Right kidney (tissue), 1 donor: ENCODE measurements around the gene RNU1-4.
"Not testable (repeated sequence)": the region's sequence is repeated elsewhere in the genome, so short reads cannot be mapped to it uniquely, and the experiment has no call there.

ENCODE experiments used
- DNase-seq: peaks from one replicate; pipeline ENCODE4 v3.0.0-alpha.2; 2016

RNU1-4 gene

DNA sequence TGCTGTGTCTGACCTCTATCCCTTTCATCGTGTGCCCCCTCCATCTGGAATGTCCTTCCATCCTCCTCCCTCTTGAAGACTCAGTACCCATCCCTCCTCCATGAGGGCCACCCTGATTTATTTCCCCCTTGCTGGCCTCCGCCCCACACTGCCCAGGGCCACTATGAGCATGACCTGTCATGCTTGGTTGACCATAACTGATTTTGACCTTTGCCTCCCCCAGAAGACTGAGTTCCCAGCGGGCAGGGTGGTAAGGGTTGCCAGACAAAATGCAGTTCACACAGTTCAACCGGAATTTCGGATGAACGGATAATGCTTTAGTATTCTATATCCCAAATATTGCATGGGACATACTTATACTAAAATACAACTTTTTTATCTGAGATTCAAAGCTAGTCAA is 31.6 kb upstream of the RNU1-4 start:
- DNase-seq, result not testable (repeated sequence)

GRCh38 chr1:16709659-16710087 is 30.6 kb upstream of the RNU1-4 start:
- DNase-seq, result peak; percentile 17

DNA sequence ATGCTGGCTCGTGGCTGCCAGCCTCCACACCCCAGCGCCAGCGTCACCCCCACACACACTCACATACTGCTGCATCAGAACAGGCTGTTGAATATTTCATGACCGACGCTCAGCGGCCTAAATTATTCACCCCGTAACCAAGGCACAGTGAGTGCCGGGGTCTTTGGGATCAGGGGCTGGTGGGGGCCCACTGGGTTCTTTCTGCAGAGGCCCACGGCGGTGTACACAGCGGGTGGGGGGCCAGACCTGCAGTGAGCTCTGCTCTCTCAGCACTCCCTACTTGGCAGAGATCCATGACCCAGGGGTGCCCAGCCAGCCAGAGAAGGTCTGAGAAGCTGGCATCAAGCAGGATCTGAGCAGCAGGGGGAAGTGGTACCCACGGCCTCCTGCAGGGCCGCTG is 29.7 kb upstream of the RNU1-4 start:
- not testable (repeated sequence) for DNase-seq

DNA sequence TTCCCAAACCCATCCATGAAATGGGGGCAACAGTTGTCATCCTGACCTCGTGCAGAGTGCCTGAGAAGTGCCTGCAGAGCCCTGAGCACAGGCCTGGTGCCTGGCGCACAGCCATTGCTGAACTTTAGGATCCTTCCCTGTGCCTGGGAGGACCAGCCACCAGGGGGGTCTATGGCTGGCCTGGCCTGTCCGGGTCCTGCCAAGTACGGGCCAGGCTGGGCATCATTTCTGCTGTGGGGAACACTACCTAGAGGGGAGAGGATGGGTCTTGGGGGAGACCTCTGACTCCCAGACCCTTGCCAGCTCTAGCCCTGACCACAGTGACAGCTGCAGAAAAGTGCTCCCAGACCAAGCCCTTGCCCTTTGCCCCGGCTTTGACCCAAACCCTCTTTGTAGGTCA is 28.2 kb upstream of the RNU1-4 start:
- DNase-seq, result not testable (repeated sequence)

- not testable (repeated sequence) for DNase-seq
Measured at GRCh38 chr1:16712582-16712981, 27.7 kb upstream of the RNU1-4 start.

DNA sequence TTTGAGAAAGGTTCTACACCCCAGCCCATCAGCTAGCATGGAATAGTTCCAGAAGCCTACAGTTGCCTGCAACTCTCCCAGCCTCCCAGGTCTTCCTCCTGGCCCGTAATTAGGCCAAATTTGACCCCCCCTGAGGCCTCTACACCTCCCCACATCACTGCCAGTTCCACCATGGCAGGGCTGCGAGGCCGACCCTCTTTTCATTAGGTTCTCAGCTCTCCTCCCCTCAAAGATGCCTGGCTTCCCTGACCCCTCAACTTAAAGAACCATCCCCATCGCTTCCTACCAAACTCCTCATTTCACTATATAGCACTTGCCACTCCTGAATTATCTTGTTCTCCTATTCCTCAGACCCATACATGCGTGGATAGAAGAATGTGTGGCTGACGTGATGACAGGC is 27.3 kb upstream of the RNU1-4 start:
- not testable (repeated sequence) for DNase-seq

- DNase-seq, result not testable (repeated sequence)
Measured at GRCh38 chr1:16713480-16713879, 26.8 kb upstream of the RNU1-4 start.

GRCh38 chr1:16716691-16717335 is 23.5 kb upstream of the RNU1-4 start:
- DNase-seq, result peak; percentile 52

DNA sequence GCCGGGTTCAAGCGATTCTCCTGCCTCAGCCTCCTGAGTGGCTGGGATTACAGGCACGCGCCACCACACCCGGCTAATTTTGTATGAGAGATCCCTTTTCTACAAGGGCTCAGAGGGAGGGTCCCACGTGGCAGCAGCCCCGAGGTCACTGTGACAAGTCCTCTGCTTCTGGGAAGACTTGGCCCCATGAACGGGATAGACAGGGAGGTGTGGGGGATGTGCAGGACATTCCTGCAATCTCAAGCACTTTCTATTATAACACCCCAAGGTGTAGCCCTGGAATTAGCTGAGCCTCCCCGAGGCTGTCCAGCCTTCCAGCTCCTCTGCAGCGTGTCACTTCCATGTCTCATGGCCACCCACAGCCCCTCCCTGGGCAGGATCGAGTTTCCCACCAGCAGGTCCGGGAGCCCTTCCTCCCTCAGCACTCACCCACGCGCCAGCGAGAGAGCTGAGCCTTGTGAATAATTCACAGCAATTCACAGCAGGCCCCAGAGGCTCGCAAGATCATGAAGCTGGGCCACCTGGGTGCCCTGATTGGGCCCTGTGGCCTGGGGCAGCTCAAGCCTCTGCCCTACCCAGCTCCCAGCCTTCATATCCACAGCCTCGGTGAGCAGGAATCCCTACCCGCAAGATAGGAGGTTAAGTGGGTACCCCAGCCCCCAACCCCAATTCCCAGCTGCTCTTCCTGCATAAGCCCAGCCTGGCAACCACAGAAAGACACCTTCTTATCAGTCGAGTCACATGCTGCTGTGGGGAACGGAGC is 22.8 kb upstream of the RNU1-4 start:
- DNase-seq, result peak; percentile 81

GRCh38 chr1:16718099-16718907 is 22.0 kb upstream of the RNU1-4 start:
- DNase-seq, result peak; percentile 40

DNA sequence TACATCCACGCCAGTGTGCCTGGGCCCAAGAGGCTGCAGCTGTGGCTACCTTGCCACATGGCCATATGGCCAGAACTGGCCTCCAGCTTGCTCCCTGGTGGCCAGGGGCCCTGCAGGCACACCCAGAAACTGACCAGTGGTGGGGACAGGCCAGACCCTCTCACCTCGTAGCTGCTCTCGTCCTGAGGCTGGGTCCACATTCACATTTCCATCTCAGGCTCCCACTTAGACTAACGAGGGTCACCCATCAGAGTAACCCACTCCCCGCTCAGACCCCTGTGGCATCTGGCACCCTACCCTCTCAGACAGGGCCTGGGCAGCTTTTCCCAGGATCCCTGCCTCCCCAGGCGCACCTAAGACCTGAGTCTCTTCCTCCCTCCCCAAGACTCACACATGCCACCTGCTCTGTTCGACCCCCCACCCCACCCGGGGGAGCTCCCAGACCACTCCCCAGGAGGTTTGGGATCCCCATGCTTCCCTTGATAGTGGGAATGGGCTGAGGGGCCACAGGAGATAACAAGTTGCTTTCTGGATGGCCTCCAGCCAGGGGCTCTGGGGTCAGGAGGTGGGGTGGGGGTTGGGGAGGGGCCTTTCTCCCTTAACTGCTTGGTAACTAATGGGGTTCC is 21.3 kb upstream of the RNU1-4 start:
- DNase-seq, result no peak

GRCh38 chr1:16719571-16720350 is 20.6 kb upstream of the RNU1-4 start:
- peak; percentile 29 for DNase-seq

GRCh38 chr1:16720351-16721223 is 19.7 kb upstream of the RNU1-4 start:
- DNase-seq, result peak; percentile 70

GRCh38 chr1:16721871-16722641 is 18.3 kb upstream of the RNU1-4 start:
- no peak for DNase-seq

DNA sequence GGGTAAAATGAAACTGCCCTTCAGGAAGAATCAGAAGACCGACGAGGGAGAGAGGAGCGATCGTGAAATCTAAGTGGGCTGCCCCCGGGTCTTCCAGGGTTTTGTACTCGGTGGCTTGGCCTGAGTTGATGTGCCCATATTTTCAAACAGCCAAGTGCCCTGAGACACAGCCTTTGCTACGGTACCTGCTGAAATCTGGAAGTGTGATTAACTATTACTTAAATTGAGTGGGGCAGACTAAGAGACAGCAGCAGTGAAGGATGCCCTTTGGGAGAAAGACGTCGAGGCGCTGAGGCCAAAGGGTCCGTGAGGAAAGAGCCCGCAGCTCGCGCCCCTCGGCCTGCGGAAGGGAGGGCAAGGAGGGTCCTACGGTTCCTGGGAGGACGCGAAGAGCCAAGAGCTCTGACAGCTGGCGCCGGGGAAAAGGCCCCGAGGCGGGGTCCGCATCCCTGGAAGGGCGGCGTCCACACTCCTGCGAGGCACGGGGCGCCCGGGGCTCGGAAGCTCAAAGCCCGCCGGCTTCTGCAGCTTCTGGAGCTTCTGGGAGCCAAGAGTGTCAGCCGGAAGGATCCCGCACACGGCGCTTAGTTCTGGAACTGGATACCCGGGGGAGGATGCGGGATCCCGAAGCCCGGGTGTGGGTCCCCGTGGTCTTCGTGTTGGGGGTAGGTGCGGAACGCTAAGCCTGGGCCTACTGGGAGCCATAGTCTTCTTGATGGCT is 15.4 kb upstream of the RNU1-4 start:
- DNase-seq, result peak; percentile 63

DNA sequence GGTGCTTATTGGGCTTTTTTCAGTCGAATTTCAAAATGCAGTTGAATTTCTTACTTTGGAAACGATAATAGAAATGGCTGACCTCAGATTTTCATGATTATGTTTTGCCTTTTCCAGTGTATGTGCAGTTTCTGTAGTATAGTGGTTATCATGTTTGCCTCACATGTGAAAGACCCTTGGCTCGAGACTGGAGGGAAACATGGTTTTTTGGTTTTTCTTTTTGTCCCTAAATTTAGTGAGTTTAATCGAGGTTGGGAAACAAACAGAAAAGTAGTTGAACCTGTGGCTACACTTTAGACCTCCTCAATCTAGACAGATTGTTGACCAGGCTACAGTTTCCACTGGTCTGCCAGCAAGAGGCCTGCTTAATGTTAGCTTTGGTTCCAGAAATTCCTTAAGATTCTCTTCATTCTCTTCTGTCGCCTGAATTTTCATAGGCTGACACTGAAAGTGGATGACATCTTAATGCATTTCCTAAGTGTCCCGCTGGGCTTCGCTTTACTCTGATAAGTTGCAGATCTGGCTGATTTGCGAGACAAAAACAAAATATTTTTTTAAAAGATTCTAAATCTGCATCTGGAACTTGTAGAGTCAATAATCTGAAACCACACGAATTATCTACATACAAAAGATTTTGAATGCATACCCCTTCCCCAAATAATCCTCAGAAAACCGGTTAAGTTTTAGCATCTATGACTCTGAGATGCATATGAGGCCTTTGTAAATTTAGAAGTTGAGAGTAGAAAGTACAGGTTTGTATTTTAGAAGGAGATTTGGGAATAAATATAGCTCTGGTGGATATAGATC is 14.7 kb upstream of the RNU1-4 start:
- DNase-seq, result not testable (repeated sequence)

GRCh38 chr1:16727190-16728111 is 12.9 kb upstream of the RNU1-4 start:
- DNase-seq, result no peak
